Tibial nerve (tissue), 3 donors: ENCODE measurements around the gene KLHL20.

Source experiments
- CTCF ChIP-seq, 5 experiments: fragments of 200-600 bp in 3 of 5; fragments of 450-650 bp in 2 of 5; sonication (generic) in 3 of 5; IDR thresholded peaks; one replicate each; pipeline ENCODE4 v1.5.1; 2016 to 2019; ENCODE audit warnings: antibody characterized with exemption in 5 of 5, mild to moderate bottlenecking in 3 of 5, moderate library complexity in 2 of 5
- POLR2A ChIP-seq, 2 donors: fragments of 450-650 bp; IDR thresholded peaks; one replicate each; pipeline ENCODE4 v1.6.1; 2017; ENCODE audit warnings: antibody characterized with exemption in 2 of 2, mild to moderate bottlenecking in 2 of 2, moderate library complexity in 2 of 2

- TF ChIP-seq CTCF (IDR thresholded peaks at IDR 0.05): no peak
- no peak for TF ChIP-seq POLR2A (IDR thresholded peaks at IDR 0.05)
Observed at GRCh38 chr1:173771560-173771959, 56.8 kb downstream of the KLHL20 start.
